Neural cell (in vitro differentiated cells): ENCODE data around the gene PER1. TPM values are rescaled to one million over a fixed set of nuclear protein-coding genes. Genes with fewer than 3 reads are reported as not detected.
A peak's percentile ranks its signal among the peaks of the same experiment; 100 is the strongest.

Source experiments
- H2AFZ ChIP-seq: fragments of 200-600, 300-800 bp; sonication (generic), shearing (Covaris generic); 2 replicates; pipeline ENCODE4 v1.6.0; 2014; ENCODE audit warnings: low read depth, mild to moderate bottlenecking, antibody characterized with exemption, low read length, moderate library complexity
- H3F3A ChIP-seq: fragments of 200-600 bp; shearing (Covaris generic); 2 replicates; pipeline ENCODE4 v1.6.1; 2016; ENCODE audit warnings: mild to moderate bottlenecking, moderate library complexity, mixed read lengths, antibody characterized with exemption, low read length; ENCODE audit not compliant: insufficient read depth, poor library complexity, severe bottlenecking
- H3K27ac ChIP-seq: fragments of 200-600, 300-800 bp; sonication (generic), shearing (Covaris generic); 2 replicates; pipeline ENCODE4 v1.5.1; 2014; ENCODE audit warnings: mild to moderate bottlenecking, low read length, moderate library complexity
- H3K27me3 ChIP-seq: fragments of 300-800, 200-600 bp; sonication (generic), shearing (Covaris generic); 2 replicates; pipeline ENCODE4 v1.6.0; 2014; ENCODE audit warnings: mild to moderate bottlenecking, low read depth, low read length, moderate library complexity; ENCODE audit not compliant: insufficient read depth
- H3K36me3 ChIP-seq: fragments of 300-800, 200-600 bp; sonication (generic), shearing (Covaris generic); 2 replicates; pipeline ENCODE4 v1.5.1; 2014; ENCODE audit warnings: mild to moderate bottlenecking, antibody characterized with exemption, low read length, moderate library complexity; ENCODE audit not compliant: insufficient read depth
- H3K4me2 ChIP-seq: fragments of 300-800, 200-600 bp; sonication (generic), shearing (Covaris generic); 2 replicates; pipeline ENCODE4 v1.6.0; 2014; ENCODE audit warnings: mild to moderate bottlenecking, low read length
- H3K4me3 ChIP-seq: fragments of 300-800, 200-600 bp; sonication (generic), shearing (Covaris generic); 2 replicates; pipeline ENCODE4 v1.5.1; 2014; ENCODE audit warnings: mild to moderate bottlenecking, low read length, moderate library complexity
- H3K79me2 ChIP-seq: fragments of 200-600 bp; shearing (Covaris generic); replicated peaks from 2 replicates; pipeline ENCODE4 v1.6.0; 2014; ENCODE audit warnings: mild to moderate bottlenecking, low read length, moderate library complexity; ENCODE audit not compliant: insufficient read depth
- H3K9ac ChIP-seq: fragments of 300-800, 200-600 bp; sonication (generic), shearing (Covaris generic); 2 replicates; pipeline ENCODE4 v1.6.1; 2016; ENCODE audit warnings: mild to moderate bottlenecking, low read length, mixed read lengths
- H3K9me2 ChIP-seq: fragments of 200-600 bp; shearing (Covaris generic); 2 replicates; pipeline ENCODE4 v1.6.1; 2016; ENCODE audit warnings: mild to moderate bottlenecking, low read length, mixed read lengths; ENCODE audit not compliant: insufficient read depth
- H3K9me3 ChIP-seq: fragments of 200-600, 300-800 bp; sonication (generic), shearing (Covaris generic); 2 replicates; pipeline ENCODE4 v1.6.1; 2016; ENCODE audit warnings: mild to moderate bottlenecking, mixed run types, low read length, moderate library complexity, mixed read lengths
- H4K20me1 ChIP-seq: fragments of 200-600 bp; shearing (Covaris generic); 2 replicates; pipeline ENCODE4 v1.6.1; 2016; ENCODE audit warnings: mild to moderate bottlenecking, mixed run types; ENCODE audit not compliant: insufficient read depth
- CTCF ChIP-seq: fragments of 450-650 bp; IDR thresholded peaks from 2 replicates; pipeline ENCODE4 v1.5.1; 2014; ENCODE audit warnings: antibody characterized with exemption, mild to moderate bottlenecking, moderate library complexity; ENCODE audit not compliant: poor library complexity, severe bottlenecking
- EP300 ChIP-seq: fragments of 450-650 bp; conservative IDR thresholded peaks from 2 replicates; pipeline ENCODE4 v1.6.1; 2014; ENCODE audit warnings: antibody characterized with exemption, mild to moderate bottlenecking, moderate library complexity; ENCODE audit not compliant: poor library complexity, severe bottlenecking
- EZH2 ChIP-seq: fragments of 200-600, 300-800 bp; shearing (Covaris generic), sonication (generic); IDR thresholded peaks from 2 replicates; pipeline ENCODE4 v1.6.1; 2014; ENCODE audit warnings: antibody characterized with exemption, low read length, borderline replicate concordance, mild to moderate bottlenecking; ENCODE audit not compliant: insufficient read depth, poor library complexity, severe bottlenecking
- MXI1 ChIP-seq: fragments of 450-650 bp; conservative IDR thresholded peaks from 2 replicates; pipeline ENCODE4 v1.6.1; 2014; ENCODE audit warnings: antibody characterized with exemption, mild to moderate bottlenecking; ENCODE audit not compliant: poor library complexity, severe bottlenecking
- POLR2AphosphoS5 ChIP-seq: IDR thresholded peaks from 2 replicates; pipeline ENCODE4 v1.6.1; 2012
- RAD21 ChIP-seq: fragments of 450-650 bp; conservative IDR thresholded peaks from 2 replicates; pipeline ENCODE4 v1.6.1; 2014; ENCODE audit warnings: antibody characterized with exemption, mild to moderate bottlenecking, moderate library complexity
- REST ChIP-seq: IDR thresholded peaks from 2 replicates; pipeline ENCODE4 v1.6.1; 2012; ENCODE audit warnings: borderline replicate concordance
- TAF1 ChIP-seq: IDR thresholded peaks from 2 replicates; pipeline ENCODE4 v1.6.1; 2012; ENCODE audit warnings: low read depth
- polyA plus RNA-seq: library from polyadenylated mRNA; depleted of rRNA; stranded (reverse); fragments of >200 nt; gene quantifications from 2 replicates; pipeline ENCODE4 v1.2.3, GENCODE V29; 2014

The PER1 gene
- polyA plus RNA-seq, 1 donor from 2014 or later: 1.9 TPM

- Histone ChIP-seq H3K9ac (peak overlapping the region; percentile 95), H3K9me3 (no peaks in the 10 kb centered on the region), H4K20me1 (peaks cover 2% of the 10 kb centered on the region), H3K36me3 (no peaks in the 10 kb centered on the region), H3F3A (peaks cover 6% of the 10 kb centered on the region), H3K27ac (peak overlapping the region; percentile 95), H3K79me2 (peaks cover 10% of the 10 kb centered on the region), H3K27me3 (no peaks in the 10 kb centered on the region), H2AFZ (no peak overlapping the region), H3K9me2 (no peaks in the 10 kb centered on the region), H3K4me3 (peak overlapping the region; percentile 55), H3K4me2 (no peak overlapping the region)
- TF ChIP-seq TAF1: no peak
- no peak for TF ChIP-seq EZH2
- TF ChIP-seq REST: no peak
- TF ChIP-seq RAD21: no peak
- no peak for TF ChIP-seq CTCF
- TF ChIP-seq EP300: no peak
Observed at GRCh38 chr17:8154608-8155155, 2.5 kb upstream of the PER1 start.

- no peaks in the 10 kb centered on the region for H3K9me2 ChIP-seq
Observed at GRCh38 chr17:8153957-8154607, 1.9 kb upstream of the PER1 start.

More at GRCh38 chr17:8153957-8154607, 1.9 kb upstream of the PER1 start:
- peaks cover 6% of the 10 kb centered on the region for H3F3A ChIP-seq
- H3K79me2 ChIP-seq: peaks cover 4% of the 10 kb centered on the region
- no peaks in the 10 kb centered on the region for H3K9me3 ChIP-seq
- peak overlapping the region; percentile 55 for H3K4me3 ChIP-seq
- TF ChIP-seq POLR2AphosphoS5 (peak; percentile 68), EP300 (peak; percentile 44), MXI1 (no peak), TAF1 (peak; percentile 31)
- H3K36me3 ChIP-seq: no peaks in the 10 kb centered on the region
- peak overlapping the region; percentile 95 for H3K9ac ChIP-seq
- H3K27me3 ChIP-seq: no peaks in the 10 kb centered on the region
- no peak overlapping the region for H3K4me2 ChIP-seq
- no peaks in the 10 kb centered on the region for H4K20me1 ChIP-seq
- no peak overlapping the region for H2AFZ ChIP-seq
- H3K27ac ChIP-seq: peak overlapping the region; percentile 95
